ENCODE measurements around the gene HOXD1.

Gene HOXD1

DNA sequence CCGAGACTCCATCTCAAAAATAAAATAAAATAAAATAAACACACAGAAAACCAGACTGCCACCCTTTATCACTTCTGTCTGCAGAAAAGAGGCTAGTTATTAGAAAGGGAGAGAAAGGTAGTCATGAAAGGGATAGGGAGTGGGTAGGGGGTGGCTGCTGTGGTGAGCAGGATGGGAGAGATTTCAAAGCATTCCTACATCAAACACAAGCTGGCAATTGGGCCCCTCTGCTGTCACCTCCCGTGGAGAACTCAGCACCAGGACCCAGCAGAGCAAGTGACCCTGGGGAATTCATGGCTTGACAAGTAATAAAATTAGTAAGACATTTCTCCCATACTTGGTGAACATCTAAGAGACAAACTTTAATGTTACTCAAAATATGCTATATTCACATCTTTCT lies 3.7 kb upstream of the HOXD1 start:
- no peak for DNase-seq (ENCODE audit: low spot score)

GRCh38 chr2:176186024-176186423 lies 2.4 kb upstream of the HOXD1 start:
- no peak for DNase-seq (ENCODE audit: low spot score)

- DNase-seq (ENCODE audit: low spot score): no peak
Observed at GRCh38 chr2:176187200-176187898, 1.1 kb upstream of the HOXD1 start.

DNA sequence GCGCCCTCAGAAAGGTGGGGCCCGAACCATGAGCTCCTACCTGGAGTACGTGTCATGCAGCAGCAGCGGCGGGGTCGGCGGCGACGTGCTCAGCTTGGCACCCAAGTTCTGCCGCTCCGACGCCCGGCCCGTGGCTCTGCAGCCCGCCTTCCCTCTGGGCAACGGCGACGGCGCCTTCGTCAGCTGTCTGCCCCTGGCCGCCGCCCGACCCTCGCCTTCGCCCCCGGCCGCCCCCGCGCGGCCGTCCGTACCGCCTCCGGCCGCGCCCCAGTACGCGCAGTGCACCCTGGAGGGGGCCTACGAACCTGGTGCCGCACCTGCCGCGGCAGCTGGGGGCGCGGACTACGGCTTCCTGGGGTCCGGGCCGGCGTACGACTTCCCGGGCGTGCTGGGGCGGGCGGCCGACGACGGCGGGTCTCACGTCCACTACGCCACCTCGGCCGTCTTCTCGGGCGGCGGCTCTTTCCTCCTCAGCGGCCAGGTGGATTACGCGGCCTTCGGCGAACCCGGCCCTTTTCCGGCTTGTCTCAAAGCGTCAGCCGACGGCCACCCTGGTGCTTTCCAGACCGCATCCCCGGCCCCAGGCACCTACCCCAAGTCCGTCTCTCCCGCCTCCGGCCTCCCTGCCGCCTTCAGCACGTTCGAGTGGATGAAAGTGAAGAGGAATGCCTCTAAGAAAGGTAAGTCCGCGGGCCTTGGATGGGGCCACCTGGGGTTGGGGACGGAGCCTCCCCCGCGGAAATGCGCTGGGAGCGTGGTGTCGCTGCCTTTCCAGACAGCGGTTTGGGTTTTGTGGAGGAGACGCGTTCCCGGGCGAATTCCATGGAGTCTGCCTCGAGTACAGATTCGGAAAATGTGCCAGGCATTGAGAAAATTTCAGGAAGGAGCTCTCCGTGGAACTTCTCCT lies 559 bp downstream of the HOXD1 start:
- DNase-seq (ENCODE audit: low spot score): peak; percentile 59

DNA sequence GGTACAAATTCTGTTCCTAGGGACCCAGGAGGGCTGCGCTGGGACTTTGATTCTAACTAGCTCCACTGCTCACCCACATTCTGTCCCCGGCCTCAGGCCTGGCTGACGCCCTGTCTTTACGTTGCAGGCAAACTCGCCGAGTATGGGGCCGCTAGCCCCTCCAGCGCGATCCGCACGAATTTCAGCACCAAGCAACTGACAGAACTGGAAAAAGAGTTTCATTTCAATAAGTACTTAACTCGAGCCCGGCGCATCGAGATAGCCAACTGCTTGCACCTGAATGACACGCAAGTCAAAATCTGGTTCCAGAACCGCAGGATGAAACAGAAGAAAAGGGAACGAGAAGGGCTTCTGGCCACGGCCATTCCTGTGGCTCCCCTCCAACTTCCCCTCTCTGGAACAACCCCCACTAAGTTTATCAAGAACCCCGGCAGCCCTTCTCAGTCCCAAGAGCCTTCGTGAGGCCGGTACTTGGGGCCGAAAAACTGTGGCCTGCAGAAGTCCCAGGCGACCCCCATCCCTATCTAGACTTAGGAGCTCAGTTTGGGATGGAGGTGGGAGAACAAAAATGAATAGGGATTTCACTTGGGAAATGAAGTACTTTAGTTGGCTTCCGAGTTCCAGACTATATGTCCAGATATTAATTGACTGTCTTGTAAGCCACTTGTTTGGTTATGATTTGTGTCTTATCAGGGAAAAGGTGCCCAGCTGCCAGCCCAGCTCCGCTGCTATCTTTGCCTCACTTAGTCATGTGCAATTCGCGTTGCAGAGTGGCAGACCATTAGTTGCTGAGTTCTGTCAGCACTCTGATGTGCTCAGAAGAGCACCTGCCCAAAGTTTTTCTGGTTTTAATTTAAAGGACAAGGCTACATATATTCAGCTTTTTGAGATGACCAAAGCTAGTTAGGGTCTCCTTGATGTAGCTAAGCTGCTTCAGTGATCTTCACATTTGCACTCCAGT lies 1.5 kb downstream of the HOXD1 start:
- DNase-seq (ENCODE audit: low spot score): no peak

GRCh38 chr2:176192351-176192750 lies 3.9 kb downstream of the HOXD1 start:
- no peak for DNase-seq (ENCODE audit: low spot score)

DNA sequence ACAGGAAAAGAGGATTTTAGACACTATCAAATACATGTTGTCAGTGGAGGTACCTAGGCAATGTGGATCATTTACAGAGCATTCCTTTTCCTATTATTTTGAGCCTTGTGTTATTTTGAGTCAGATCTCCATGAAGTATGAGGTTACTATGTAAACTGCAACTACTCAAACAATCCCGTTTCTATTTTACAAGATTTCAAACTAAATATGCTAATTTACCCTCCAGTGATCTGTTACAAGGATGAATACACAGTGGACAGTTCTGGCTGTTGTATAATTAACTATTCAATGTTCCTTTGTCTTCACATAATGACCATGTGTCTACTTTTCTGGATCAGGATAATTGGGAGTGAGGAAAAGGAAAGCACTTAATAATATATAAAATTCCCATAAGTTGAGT lies 4.6 kb downstream of the HOXD1 start:
- DNase-seq (ENCODE audit: low spot score): no peak

DNA sequence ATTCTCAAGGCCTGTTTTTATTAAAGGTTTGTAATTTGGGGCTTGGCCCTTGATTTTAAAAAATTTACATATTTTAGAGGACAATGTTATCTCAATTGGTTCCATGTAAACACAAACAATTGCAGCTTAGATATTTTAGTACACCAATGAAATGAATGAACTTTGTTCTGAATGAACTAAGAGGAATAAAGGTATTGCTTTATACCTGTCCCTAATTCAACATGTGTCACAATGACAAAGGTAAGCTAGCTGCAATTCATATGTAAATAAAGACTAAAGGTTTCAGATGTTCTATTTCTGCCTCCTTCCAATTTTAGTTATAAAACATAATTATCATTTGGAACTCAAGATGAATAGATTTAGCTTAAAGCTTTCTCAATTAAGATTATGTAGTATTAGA lies 11.4 kb downstream of the HOXD1 start:
- no peak for DNase-seq (ENCODE audit: low spot score)

DNA sequence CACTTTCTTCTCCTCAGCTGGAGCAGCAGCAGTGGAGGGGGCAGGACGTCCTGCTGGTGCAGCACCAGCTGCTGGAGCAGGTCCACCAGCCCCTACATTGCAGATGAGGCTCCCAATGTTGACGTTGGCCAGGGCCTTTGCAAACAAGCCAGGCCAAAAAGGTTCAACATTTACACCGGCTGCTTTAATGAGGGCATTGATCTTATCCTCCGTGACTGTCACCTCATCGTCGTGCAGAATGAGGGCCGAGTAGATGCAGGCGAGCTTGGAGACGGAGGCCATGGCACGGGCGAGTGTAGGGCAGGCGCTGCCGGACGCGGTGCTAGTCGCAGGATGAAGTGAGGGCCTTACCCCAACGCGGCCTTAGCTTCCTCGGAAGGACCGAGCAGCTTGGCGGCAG lies 12.5 kb downstream of the HOXD1 start:
- DNase-seq (ENCODE audit: low spot score): no peak

DNA sequence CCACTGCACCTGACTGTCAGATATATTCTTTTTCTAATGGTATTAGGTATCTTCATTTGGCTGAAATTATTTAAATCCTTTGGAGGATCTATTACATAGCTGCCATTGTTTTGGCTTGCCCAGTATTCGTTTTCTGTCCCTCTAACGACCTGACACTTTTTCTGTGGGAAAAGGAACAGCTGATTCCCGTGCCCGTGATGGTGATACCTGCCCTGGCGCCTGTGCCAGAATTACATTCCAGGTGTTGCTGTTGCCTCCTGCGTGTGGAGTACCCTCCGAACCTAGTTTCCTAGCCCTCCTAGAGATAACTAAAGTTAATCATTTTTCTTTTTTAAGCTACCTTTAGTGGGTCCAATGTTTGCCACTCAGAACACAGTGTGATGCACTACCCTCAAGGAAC lies 14.0 kb downstream of the HOXD1 start:
- DNase-seq (ENCODE audit: low spot score): no peak

- DNase-seq (ENCODE audit: low spot score): no peak
Observed at GRCh38 chr2:176205126-176205525, 16.7 kb downstream of the HOXD1 start.

GRCh38 chr2:176206136-176206535 lies 17.7 kb downstream of the HOXD1 start:
- no peak for DNase-seq (ENCODE audit: low spot score)

DNA sequence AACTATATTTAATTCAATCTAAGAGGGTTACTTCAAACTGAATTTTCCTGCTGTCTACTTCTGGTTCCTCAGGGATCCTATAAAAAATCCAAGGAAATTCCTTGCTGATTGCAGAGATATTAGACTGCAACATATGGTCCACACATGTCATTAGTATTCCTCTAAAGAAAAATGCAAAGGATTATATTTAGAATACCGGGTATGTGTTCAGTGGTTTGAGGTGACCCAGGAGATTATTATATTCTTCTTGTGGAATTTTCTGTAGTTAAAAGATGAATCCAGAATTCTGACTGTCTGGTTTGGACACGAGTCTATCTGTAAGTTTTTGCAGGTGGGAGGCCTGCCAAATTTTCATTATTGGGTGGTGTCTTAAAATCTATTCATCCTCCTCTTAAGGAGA lies 18.2 kb downstream of the HOXD1 start:
- no peak for DNase-seq (ENCODE audit: low spot score)

GRCh38 chr2:176211110-176211509 lies 22.6 kb downstream of the HOXD1 start:
- no peak for DNase-seq (ENCODE audit: low spot score)

DNA sequence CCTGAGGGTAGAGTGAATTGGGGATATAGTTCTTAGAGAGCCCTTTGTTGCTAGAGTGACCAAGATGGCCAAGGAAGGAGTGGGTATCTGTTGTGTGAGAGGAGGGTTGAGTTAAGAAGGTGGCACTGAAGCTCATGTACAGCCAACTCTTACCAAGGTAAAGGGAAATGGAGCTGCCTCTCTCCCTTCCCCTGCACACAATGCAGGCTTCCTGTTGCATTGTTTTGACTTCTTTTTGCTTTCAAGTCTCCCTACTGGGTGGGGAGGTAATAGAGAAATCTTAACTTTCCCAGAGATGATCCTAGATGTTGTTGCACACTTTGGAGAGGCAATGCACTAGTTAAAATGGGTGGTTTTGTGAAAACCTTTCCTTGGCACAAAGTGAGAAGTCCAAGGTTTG lies 23.8 kb downstream of the HOXD1 start:
- DNase-seq (ENCODE audit: low spot score): no peak

DNA sequence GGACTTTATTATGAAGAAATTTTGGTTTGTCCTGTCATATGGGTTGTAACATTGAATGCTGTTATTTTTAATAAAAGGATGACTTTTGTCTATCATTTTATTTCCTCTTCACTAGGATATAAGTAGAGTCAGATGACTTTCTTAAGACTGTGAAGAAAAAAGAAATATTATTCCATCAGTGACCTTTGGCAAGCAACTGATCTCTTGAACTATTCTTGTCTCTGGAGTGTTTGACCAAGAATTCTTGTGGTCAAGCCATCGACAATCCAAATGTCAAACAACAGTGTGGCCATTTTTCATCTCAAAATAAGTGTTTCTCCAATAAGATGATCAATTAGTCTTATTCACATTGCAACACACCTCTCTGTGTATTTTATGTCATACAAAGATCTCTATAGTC lies 24.9 kb downstream of the HOXD1 start:
- DNase-seq (ENCODE audit: low spot score): no peak

- DNase-seq (ENCODE audit: low spot score): no peak
Observed at GRCh38 chr2:176227874-176228273, 39.4 kb downstream of the HOXD1 start.

- DNase-seq (ENCODE audit: low spot score): no peak
Observed at GRCh38 chr2:176234156-176234555, 45.7 kb downstream of the HOXD1 start.

- DNase-seq (ENCODE audit: low spot score): no peak
Observed at GRCh38 chr2:176234940-176235339, 46.5 kb downstream of the HOXD1 start.

DNA sequence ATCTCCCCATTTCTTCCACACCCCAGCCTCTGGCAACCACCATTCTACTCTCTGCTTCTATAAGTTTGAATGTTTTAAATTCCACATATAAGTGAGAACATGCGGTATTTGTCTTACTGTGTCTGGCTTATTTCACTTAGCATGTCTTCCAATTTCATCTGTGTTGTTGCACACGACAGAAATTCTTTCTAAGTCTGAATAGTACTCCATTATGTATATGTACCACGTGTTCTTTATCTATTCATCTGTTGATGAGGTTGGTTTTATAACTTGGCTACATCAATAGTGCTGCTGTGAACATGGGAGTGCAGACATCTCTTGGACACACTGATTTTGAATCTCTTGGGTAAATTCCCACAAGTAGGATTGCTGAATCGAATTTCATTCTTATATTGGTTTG lies 49.0 kb downstream of the HOXD1 start:
- no peak for DNase-seq (ENCODE audit: low spot score)

GRCh38 chr2:176239031-176239430 lies 50.6 kb downstream of the HOXD1 start:
- no peak for DNase-seq (ENCODE audit: low spot score)

GRCh38 chr2:176240301-176240700 lies 51.8 kb downstream of the HOXD1 start:
- no peak for DNase-seq (ENCODE audit: low spot score)

Measured in iPS-NIHi11 (cell line).